ENCODE data around the gene SVEP1. TPM values are rescaled to one million over a fixed set of nuclear protein-coding genes. Genes with fewer than 3 reads are reported as not detected.

Gene SVEP1
- polyA plus RNA-seq, 1 donor (not counting 4 experiments of a cell fraction or from before 2014, with no cell fraction given), result 0.14 TPM

DNA sequence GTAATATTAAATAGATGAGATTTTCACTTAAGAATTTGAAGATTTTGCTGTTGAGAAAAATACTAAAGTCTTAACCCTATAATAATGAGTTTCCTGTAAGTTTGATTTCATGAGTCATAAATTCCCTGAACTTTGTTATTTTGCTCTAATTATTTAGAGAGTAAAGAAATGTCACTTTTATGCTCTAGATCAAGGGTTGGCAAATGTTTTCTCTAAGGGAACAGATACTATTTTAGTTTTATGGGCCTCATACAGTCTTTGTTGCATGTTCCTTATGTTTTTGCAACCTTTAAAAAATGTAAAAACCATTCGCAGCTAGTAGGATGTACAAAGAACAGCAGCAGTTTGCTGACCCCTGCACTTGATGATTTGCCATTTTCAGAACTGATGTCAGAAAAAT is 241.4 kb downstream of the SVEP1 start:
- no peak overlapping the region for H3K9ac ChIP-seq (ENCODE audit: control insufficient read depth, extremely low read depth, insufficient read depth, low read length)
- dilution Hi-C loops (cut with MboI; ENCODE audit: extremely low pct_ligation_motif_present, low sequenced_read_pairs), result no loop called here
- H3K4me1 ChIP-seq (ENCODE audit: control insufficient read depth, extremely low read depth, insufficient read depth, low read length), result no peaks in the 10 kb centered on the region
- H3K27me3 ChIP-seq (ENCODE audit: control insufficient read depth, extremely low read depth, insufficient read depth, low read length), result no peaks in the 10 kb centered on the region
- DNase-seq (ENCODE audit: low read depth, low spot score) (no peak), FAIRE-seq (no peak)
- no peaks in the 10 kb centered on the region for H3K9me3 ChIP-seq (ENCODE audit: control insufficient read depth, low read depth, low read length)
- no peaks in the 10 kb centered on the region for H3K9me1 ChIP-seq (ENCODE audit: control insufficient read depth, extremely low read depth, insufficient read depth, low read length)
- no peak overlapping the region for H3K4me2 ChIP-seq (ENCODE audit: control insufficient read depth, extremely low read depth, insufficient read depth, low read depth, low read length)
- no peaks in the 10 kb centered on the region for H3K79me2 ChIP-seq (ENCODE audit: control insufficient read depth, insufficient read depth, low read length)
- no peaks in the 10 kb centered on the region for H4K20me1 ChIP-seq (ENCODE audit: control insufficient read depth, extremely low read depth, insufficient read depth, low read length)
- TF ChIP-seq, protein P1, sequence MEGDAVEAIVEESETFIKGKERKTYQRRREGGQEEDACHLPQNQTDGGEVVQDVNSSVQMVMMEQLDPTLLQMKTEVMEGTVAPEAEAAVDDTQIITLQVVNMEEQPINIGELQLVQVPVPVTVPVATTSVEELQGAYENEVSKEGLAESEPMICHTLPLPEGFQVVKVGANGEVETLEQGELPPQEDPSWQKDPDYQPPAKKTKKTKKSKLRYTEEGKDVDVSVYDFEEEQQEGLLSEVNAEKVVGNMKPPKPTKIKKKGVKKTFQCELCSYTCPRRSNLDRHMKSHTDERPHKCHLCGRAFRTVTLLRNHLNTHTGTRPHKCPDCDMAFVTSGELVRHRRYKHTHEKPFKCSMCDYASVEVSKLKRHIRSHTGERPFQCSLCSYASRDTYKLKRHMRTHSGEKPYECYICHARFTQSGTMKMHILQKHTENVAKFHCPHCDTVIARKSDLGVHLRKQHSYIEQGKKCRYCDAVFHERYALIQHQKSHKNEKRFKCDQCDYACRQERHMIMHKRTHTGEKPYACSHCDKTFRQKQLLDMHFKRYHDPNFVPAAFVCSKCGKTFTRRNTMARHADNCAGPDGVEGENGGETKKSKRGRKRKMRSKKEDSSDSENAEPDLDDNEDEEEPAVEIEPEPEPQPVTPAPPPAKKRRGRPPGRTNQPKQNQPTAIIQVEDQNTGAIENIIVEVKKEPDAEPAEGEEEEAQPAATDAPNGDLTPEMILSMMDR (optimal IDR thresholded peaks at IDR 0.05 in 1 of 3, IDR thresholded peaks at IDR 0.05 in 1 of 3, conservative IDR thresholded peaks at IDR 0.05 in 1 of 3; ENCODE audit: extremely low read depth in 1 of 3, insufficient read depth in 2 of 3, low read length in 3 of 3), result no peak
- TF ChIP-seq EZH2 (IDR thresholded peaks at IDR 0.05; ENCODE audit: low read length), result no peak
- no peak overlapping the region for H3K27ac ChIP-seq (ENCODE audit: control insufficient read depth, insufficient read depth, low read length)
- no peak overlapping the region for H2AFZ ChIP-seq (ENCODE audit: control insufficient read depth, low read length)
- no peaks in the 10 kb centered on the region for H3K36me3 ChIP-seq (ENCODE audit: control insufficient read depth in 2 of 2, extremely low read depth in 1 of 2, insufficient read depth in 2 of 2, low read length in 2 of 2)
- no peak overlapping the region for H3K4me3 ChIP-seq (ENCODE audit: control insufficient read depth in 2 of 3, extremely low read depth in 1 of 3, insufficient read depth in 2 of 3, low read depth in 1 of 3, low read length in 3 of 3)

DNA sequence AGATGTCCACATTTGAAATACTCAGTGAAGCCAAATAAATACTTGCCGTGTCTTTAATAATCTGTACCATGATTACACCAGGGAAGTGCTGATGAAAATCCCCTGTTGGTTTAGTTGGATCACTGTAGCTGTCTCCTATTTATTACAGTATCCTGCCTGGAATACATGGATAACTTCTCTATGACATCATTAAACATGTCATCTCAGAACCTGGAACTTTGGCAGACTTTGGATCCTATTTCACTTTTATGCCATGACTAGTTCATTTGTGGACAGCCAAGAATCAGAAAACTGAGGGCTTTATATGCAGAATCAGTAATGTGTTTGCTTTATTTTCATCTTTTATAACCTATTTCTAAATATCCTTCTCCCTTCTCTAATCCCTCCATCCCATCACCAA is 241.8 kb downstream of the SVEP1 start, which contains the start of gene TXNDC8:
TSS of gene TXNDC8 (minus strand) at position 137 of the 400 bp plus-strand sequence.
- H3K79me2 ChIP-seq (ENCODE audit: control insufficient read depth, insufficient read depth, low read length), result no peaks in the 10 kb centered on the region
- H3K4me3 ChIP-seq (ENCODE audit: control insufficient read depth in 2 of 3, extremely low read depth in 1 of 3, insufficient read depth in 2 of 3, low read depth in 1 of 3, low read length in 3 of 3), result no peak within 1 kb of the TSS
- H3K9me3 ChIP-seq (ENCODE audit: control insufficient read depth, low read depth, low read length), result no peaks in the 10 kb centered on the region
- no peak within 1 kb of the TSS for H3K27ac ChIP-seq (ENCODE audit: control insufficient read depth, insufficient read depth, low read length)
- no peak within 1 kb of the TSS for H3K4me2 ChIP-seq (ENCODE audit: control insufficient read depth, extremely low read depth, insufficient read depth, low read depth, low read length)
- H3K9ac ChIP-seq (ENCODE audit: control insufficient read depth, extremely low read depth, insufficient read depth, low read length), result no peak within 1 kb of the TSS
- H2AFZ ChIP-seq (ENCODE audit: control insufficient read depth, low read length), result no peak within 1 kb of the TSS
- H3K36me3 ChIP-seq (ENCODE audit: control insufficient read depth in 2 of 2, extremely low read depth in 1 of 2, insufficient read depth in 2 of 2, low read length in 2 of 2), result no peaks in the 10 kb centered on the region
- H4K20me1 ChIP-seq (ENCODE audit: control insufficient read depth, extremely low read depth, insufficient read depth, low read length), result no peaks in the 10 kb centered on the region
- DNase-seq (ENCODE audit: low read depth, low spot score) (no peak), FAIRE-seq (no peak)
- H3K27me3 ChIP-seq (ENCODE audit: control insufficient read depth, extremely low read depth, insufficient read depth, low read length), result no peaks in the 10 kb centered on the region
- TF ChIP-seq, protein P1 (optimal IDR thresholded peaks at IDR 0.05 in 1 of 3, IDR thresholded peaks at IDR 0.05 in 1 of 3, conservative IDR thresholded peaks at IDR 0.05 in 1 of 3; ENCODE audit: extremely low read depth in 1 of 3, insufficient read depth in 2 of 3, low read length in 3 of 3), result no peak
- no peak for TF ChIP-seq EZH2 (IDR thresholded peaks at IDR 0.05; ENCODE audit: low read length)
- H3K4me1 ChIP-seq (ENCODE audit: control insufficient read depth, extremely low read depth, insufficient read depth, low read length), result peaks cover 3% of the 10 kb centered on the region
- dilution Hi-C loops (cut with MboI; ENCODE audit: extremely low pct_ligation_motif_present, low sequenced_read_pairs), result no loop called here
- H3K9me1 ChIP-seq (ENCODE audit: control insufficient read depth, extremely low read depth, insufficient read depth, low read length), result no peaks in the 10 kb centered on the region

All from keratinocyte (primary cell).